ENCODE measurements around the gene TTLL10. TPM values are rescaled to one million over a fixed set of nuclear protein-coding genes. Genes with fewer than 3 reads are reported as not detected.
"Not testable (repeated sequence)": the region's sequence is repeated elsewhere in the genome, so short reads cannot be mapped to it uniquely, and the experiment has no call there.

TTLL10 gene
- total RNA-seq, 1 donor from 2014 or later: 0.39 TPM

DNA sequence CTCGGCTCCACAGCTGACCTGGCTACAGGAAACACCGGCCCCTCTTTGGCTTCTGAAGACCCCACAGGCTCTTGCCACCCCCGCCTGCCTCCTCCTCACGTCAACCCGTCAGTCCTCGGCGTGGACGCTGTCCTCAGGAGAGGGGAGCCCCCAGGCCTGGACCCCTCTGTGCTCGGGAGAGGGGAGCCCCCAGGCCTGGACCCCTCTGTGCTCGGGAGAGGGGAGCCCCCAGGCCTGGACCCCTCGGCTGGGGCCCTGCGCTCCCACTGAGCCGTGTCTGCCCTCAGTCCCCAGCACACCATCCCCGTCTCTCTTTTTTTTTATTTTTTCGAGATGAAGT is 31.8 kb upstream of the TTLL10 start:
- no peak for DNase-seq

DNA sequence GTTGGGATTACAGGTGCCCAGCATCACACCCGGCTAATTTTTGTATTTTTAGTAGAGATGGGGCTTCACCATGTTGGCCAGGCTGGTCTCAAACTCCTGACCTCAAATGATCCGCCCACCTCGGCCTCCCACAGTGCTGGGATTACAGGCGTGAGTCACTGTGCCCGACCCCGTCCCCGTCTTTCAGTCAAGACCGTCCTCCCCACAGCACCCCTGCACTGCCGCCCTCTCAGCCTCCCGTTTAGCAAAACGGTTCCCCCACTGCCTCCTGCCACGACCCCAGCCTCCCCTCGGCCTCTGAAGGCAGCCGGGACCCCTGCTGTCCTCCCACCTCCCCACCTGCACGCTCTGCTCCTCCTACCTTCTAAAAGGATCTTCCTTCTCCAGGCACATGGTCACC is 31.3 kb upstream of the TTLL10 start:
- DNase-seq: not testable (repeated sequence)

DNA sequence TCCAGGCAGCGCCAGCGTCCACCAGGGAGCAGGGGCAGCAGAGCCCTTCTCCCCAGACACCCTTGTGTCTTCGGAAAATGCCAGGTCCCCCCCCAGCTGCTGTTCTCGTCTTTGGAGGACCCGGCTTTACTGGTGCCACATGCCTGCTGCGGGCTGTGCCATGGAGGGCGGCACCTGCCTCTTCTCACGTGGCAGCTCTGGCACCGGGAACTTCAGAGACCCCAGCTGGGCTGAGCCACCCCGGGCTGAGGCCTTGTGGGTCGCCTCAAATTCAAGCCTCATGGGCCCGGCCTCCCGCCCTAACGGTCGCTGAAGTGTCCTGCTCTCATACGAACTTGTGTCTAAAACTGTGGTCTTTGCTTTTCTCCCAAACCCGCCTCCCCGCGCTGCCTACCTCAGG is 30.8 kb upstream of the TTLL10 start:
- DNase-seq: no peak

DNA sequence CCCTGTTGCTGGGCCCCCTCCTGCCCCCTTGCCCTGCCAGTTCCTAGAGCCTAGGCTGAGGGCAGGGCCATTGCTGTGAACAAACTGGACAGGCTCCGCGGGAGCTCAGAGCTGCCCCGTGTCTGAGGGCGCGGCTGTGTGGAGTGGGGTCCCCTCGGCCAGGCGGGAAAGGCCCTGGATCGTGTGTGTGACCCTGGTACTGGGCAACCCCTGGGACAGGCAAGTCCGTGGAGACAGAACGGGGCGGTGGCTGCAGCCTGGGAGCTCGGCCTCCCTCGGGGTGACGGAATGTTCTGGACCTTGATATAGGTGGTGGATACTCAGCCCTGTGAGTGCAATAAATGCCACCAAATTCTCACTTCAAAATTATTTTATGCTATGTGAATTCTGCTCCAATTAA is 30.0 kb upstream of the TTLL10 start:
- no peak for DNase-seq

DNA sequence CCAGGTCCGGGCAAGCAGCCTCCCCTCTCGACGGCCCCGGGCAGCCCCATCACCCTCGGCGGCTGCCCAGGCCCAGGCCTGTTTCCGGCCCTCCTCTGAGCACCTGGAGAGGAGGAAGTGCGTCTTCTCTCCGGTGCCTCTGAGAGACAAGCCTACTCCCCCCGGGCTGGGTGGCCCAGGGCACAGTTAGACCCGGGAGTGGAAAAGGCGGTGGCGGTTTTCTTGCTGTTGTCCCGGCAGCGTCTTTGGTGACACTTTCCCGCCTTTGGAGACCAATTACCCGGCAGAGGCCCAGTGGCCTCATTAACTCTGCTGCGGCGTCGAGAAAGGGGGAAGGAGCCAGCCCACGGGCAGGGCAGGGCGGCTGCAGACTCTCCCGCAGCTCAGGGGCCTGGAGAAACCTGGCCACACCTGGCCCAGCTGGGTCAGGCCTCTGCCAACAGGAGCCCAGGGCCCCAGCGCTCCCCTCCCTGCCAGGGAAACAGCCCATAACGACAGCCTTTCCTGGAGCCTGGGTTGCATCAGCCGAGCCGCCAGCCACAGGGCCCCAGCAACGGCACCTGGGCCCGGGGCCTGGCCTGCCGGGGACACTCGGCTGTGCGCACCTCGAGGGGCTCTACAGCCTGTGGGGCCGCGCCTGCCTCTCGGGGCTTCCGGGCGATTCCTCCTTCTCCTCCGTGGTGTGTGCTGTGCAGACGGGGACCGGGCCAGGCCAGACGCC is 29.4 kb upstream of the TTLL10 start:
- DNase-seq: no peak

DNA sequence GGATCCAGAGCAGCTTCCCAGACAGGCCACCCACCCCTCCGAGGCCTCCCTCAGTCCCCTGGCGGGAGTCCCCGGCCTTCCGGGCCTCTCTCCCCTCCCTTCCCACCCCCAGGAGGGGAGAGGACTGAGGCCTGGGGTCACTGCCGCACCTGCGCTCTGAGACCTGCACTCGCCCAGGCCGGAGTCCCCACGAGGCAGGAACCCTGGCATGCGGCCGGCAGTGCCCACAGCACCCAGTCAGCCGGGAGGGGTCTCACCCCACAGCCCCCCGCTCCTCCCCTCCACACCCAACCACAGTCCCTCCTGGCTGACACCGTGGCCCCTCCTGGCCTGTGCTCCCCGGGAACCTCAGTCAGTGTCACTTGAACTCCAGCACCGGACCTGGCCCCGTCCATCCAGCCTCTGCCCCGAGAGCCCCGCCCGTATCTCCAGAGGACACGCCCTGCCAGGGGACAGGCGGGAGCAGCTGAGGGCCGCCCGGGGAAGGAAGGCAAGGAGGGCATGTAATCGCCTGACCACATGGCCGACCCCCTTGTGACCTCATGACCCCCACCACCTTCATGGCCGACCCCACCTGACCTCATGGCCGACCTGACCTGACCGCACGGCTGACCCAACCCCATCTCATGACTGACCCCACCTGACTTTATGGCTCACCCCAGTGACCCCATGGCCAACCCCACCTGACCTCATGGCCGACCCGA is 28.7 kb upstream of the TTLL10 start:
- no peak for DNase-seq

DNA sequence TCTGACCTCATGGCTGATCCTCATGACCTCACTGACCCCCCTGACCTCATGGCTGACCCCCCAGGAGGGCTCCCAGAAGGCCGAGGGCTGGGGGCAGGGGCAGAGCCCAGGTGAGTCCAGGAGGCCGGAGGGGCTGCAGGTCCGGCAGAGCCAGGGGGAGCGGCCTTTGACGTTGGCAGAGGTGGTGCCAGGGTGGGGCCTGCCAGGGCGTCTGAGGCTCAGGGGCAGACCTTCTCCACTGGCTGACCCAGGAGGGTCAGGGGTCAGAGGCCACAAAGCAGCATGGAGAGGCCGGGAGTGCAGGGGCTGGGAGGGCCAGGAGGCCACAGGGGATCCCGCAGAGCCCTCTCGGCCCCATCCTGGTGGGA is 28.1 kb upstream of the TTLL10 start:
- no peak for DNase-seq

DNA sequence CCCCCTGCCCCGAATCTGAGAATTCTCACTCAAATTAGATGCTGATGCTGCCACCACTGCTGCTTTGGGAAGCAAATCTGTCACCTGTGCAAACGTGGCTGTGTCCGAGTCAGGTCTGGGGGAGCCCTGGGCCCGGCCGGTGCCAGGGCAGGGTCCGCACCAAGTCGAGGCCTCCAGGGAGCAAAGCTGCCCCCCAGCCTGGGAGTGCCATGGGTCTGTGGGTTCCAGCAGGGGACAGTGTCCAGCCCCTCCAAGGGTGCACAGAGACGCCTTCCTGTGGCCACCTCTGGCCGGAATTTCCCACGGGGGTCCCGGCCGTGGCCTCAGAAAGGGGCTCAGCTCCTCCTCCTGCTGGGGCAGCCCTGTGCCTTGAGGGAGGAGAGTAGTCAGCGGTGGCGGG is 27.7 kb upstream of the TTLL10 start:
- DNase-seq: no peak

DNA sequence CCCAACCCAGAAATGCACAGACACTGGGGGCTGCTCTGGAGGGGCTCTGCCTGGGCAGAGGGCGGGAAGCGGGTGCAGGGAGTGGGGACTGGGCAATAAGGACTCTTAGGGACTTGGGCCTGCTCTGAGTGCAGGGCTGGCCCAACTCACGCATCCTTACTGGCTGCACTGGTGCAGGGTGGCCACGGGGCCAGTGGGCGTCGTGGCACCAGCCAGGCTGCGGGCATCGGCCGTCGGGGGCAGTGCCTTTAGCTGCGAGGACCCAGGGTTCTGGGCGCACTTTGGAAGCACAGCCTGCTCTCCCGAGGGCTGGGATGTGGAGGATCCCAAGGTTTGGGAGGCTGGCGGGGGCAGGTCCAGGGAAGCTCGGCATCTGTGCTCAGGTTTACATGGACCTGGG is 27.1 kb upstream of the TTLL10 start:
- DNase-seq: no peak

DNA sequence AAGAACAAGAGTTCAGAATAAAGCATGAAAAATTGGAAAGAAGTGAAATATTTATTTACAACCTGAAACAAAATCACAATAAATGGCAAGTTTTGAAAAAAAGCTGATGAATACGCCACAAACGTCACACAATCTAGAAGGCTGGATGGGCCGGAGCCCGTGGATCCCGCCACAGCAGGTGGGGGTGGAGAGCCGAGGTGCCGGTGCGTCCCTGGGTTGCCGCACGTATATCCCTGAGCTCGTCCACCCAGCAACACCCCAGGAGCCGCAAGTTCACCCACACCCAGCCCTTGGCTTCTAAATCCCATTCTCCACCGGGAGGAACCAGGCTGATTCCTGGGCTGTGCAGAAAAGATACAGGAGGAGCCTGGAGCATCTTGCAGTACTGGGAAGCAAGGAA is 25.6 kb upstream of the TTLL10 start:
- no peak for DNase-seq

DNA sequence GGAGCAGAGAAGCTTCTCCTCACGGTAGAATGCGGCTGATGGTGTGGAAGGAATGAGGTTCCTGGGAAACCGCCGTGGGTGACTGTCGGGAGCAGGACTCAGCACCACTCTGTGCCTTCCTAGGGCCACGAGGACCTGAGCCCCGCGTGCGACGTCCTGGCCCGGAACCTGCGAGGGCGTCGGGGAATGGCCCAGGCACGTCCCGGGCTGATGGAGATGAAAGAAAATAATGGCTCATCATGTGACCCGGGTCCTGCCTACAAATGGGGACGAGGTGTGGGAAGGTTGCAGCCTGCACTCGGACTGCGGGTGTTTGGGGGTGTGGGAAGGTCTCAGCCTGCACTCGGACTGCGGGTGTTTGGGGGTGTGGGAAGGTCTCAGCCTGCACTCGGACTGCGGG is 25.1 kb upstream of the TTLL10 start:
- no peak for DNase-seq

DNA sequence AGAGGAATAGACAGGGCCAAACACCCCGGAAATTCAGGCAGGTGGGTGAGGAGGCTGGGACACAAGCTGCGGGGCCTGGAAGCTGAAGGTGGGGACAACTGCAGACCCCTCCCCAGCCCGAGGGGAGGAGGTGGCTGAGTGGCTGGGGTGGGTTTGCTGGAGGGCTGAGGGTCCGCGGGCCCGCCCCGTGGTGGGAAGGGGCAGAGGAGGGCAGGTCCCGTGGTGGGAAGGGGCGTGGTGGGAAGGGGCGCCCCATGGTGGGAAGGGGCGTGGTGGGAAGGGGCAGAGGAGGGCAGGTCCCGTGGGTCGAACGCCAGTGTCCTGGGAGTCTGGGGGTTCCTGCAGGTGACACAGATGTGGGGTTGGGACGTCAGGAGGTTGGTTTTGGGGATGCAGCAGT is 24.3 kb upstream of the TTLL10 start:
- no peak for DNase-seq

DNA sequence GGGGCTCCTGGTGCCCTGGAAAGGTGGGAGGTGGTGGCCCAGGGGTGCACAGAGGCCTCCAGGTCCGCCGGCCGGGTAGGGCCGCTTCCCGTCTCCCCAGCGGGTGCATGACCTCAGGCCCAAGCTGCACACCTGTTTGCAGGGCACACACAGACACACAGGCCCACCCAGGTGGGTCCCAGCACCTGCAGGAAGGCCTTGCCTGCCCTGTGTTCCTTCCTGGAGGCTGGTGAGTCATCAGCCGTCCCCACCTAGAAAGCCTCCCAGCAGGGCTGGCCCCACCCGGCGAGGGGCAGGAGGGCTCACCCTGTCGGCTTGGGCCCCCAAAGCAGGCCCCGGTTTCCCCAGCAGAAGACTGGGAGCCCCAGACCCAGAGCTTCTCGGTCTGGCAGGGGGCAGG is 23.6 kb upstream of the TTLL10 start:
- DNase-seq: no peak

DNA sequence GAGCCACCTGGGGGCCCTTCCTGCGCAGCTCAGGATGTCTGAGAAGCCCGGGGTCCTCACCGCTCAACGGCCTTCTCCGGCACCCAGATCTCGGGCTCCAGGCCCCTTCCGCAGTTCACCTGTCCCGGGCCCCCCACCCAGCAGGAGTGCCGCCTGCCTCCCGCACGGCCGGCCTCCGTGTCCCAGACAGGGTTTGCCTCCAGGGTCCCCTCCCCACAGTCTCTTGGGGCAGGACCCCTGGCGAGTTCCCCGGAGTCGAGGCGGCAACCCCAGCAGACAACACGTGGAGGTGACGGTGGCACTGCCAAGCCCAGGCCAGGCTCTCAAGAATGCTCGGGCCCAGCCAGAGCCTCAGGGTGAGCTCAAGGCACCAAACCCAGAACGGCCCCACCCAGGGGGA is 22.4 kb upstream of the TTLL10 start:
- DNase-seq: no peak

DNA sequence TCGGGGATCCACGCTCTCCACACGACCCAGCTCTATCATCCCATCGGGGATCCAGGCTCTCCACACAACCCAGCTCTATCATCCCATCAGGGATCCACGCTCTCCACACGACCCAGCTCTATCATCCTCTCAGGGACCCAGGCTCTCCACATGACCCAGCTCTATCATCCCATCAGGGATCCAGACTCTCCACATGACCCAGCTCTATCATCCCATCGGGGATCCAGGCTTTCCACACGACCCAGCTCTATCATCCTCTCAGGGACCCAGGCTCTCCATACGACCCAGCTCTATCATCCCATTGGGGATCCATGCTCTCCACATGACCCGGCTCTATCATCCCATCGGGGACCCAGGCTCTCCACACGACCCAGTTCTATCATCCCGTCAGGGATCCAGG is 21.2 kb upstream of the TTLL10 start:
- DNase-seq: not testable (repeated sequence)

DNA sequence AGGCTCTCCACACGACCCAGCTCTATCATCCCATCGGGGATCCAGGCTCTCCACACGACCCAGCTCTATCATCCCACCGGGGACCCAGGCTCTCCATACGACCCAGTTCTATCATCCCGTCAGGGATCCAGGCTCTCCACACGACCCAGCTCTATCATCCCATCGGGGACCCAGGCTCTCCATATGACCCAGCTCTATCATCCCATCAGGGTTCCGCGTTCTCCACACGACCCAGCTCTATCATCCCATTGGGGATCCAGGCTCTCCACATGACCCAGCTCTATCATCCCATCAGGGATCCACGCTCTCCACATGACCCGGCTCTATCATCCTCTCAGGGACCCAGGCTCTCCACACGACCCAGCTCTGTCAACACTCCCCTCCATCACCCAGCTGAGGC is 20.5 kb upstream of the TTLL10 start:
- DNase-seq: not testable (repeated sequence)

DNA sequence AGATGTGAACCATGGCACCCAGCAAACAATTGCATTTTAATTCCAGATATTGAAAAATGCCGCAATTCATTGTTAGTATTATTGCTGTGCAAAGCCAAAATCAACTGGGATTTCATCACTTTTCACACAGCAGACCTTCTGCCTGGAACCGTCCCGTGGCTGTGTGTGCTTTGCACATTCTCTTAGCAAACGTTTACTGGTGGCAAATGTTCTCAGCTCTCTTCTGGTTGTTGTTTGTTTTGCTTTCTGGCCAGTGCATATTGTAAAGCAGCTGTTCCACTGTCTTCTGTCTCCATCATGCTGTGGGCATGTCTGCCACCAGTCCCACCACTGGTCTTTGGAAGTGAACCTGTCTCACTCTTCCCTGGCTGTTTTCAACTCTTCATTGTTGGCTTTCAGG is 19.8 kb upstream of the TTLL10 start:
- no peak for DNase-seq

DNA sequence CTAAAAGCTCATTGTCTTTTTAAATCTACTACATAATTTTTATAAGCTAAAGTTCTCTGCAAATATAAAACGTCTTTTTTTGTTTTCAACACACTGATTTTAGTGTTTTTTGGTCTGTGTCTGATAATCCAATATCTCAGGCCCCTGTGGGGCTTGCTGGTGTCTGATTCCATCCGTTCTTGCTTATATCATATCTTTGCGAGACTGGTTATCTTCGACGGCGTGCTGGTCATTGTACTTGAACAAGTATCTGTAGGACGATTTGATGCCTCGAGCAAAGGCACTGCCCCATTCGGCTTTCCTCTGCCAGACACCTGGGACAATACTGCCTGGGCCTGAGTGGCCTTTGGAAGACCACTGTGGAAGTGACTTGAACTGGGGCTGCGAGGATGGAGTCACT is 18.4 kb upstream of the TTLL10 start:
- no peak for DNase-seq

DNA sequence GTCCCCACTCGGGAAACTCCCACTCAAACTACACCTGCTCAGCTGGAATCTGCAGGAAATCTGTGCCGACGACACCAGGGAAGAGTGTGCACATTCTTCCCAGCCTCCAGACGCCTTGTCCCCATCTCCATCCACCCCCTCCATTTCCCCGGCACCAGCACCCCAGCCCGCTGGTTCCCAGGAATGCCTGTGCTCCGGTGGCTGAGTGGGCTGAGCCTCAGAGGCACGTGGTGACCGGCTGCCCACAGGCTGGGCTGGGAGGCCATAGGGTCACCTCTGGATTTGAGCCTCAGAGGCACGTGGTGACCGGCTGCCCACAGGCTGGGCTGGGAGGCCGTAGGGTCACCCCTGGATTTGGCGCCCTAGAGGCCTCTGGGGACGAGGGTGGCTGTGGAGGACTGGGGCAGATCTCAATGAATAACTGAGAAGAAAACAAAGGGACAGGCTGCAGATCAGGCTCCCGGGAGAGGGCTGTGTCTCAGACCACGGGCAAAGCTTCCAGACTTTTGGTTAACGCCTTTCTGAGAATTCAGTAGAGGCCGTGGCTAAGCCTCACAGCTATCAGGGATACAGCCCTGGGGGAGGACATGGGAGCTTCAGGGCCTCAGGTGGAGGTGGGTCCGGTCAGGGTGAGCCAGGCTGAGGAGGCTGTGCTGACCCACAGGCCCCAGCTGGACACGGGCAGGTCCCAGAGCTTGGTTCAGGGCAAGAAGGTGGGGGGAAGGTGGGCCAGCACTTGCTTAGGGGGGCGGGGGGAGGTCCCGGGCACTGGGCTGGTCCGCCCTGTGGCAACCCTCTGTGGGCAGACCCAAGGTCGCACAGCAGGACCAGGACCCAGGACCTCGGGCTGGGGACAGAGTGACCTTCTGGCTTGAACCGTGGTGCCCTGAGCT is 17.3 kb upstream of the TTLL10 start:
- DNase-seq: no peak

DNA sequence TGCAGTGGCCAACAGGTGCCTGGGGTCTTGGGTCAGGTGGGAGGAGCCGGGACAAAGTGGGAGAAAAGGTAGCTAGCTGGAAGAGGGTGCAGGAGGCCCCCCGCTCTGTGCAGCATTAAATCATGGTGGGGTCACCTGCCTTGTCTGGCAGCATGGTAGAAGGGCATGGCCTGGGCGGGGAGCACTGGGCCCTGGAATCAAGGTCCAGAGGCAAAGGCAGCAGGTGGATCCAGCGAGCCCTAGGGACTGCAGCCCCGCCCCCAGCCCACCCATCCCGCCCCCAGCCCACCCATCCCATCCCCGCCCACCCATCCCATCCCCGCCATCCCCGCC is 16.7 kb upstream of the TTLL10 start:
- DNase-seq: no peak

DNA sequence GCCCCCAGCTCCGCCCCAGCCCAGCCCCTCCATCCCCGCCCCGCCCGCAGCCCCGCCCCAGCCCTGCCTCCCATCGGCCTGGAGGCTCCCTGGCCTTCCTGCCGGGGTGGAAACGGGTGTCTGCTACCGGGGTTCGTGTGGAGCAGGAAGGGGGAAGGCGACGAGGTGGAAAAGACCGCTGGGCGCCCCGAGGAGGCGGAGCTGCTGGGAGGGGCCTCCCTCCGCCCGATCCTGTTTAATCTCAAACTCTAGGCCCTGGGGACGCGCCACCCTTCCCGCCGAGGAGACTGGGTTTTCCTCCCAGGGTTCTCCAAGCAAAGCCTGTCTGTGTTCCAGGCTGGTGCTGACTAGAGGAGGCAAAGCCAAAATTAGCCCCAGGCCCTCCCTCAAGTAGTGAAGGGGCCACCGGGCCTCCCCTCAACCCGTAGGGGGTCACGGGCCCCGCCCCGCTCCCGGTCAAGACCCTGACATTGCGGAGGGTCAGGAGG is 16.2 kb upstream of the TTLL10 start:
- DNase-seq: peak; percentile 48

DNA sequence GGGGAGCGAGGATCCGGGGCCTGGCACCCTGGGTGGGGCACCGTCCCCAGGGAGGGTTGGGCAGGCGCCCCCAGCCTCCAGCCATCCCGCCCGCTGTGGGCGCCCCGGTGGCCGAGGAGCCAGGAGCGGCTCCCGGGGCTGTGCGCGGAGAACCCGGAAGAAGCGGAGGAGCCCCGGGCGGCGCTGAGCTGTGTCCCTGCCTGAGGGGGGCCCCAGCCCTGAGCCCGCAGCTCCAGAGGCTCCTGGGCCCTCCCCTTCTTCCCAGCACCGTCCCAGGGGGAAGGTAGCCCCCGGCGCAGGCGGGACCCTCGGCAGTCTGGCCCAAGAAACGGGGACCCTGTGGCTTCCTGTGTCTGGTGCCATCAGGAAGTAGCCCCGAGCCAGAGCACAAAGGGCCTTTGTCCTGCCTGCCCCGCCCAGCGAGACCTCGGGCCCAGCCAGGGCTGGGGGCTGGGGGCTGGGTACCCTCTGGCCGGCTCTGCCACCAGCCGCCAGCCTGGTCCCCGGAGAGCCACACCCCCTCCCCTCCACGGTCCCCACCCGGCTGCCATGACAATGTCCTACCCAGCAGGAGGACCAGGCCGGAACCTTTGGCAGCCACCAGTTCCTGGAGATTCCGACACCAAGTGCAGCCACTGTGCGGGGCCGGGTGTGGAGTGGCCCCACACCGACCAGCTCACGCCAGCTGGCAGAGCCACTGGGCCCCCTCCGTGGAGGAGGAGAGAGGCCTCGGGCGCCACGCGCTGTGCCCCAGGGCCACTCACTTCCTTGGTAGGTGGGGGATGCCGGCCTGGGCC is 15.6 kb upstream of the TTLL10 start:
- DNase-seq: no peak

Data from skin of body (tissue), 2 donors.